Measurements from ENCODE around the gene NBDY.
A peak's percentile ranks its signal among the peaks of the same experiment; 100 is the strongest.
"Not testable (repeated sequence)": the region's sequence is repeated elsewhere in the genome, so short reads cannot be mapped to it uniquely, and the experiment has no call there.

Gene NBDY

GRCh38 chrX:56800801-56801200 is 71.8 kb downstream of the NBDY start:
- in situ Hi-C loops (cut with HindIII; ENCODE audit: low sequenced_read_pairs): no loop called here
- H3K4me3 ChIP-seq (ENCODE audit: low read depth, low read length): no peak overlapping the region
- DNase-seq (ENCODE audit: low read depth): no peak
- TF ChIP-seq, protein P1, sequence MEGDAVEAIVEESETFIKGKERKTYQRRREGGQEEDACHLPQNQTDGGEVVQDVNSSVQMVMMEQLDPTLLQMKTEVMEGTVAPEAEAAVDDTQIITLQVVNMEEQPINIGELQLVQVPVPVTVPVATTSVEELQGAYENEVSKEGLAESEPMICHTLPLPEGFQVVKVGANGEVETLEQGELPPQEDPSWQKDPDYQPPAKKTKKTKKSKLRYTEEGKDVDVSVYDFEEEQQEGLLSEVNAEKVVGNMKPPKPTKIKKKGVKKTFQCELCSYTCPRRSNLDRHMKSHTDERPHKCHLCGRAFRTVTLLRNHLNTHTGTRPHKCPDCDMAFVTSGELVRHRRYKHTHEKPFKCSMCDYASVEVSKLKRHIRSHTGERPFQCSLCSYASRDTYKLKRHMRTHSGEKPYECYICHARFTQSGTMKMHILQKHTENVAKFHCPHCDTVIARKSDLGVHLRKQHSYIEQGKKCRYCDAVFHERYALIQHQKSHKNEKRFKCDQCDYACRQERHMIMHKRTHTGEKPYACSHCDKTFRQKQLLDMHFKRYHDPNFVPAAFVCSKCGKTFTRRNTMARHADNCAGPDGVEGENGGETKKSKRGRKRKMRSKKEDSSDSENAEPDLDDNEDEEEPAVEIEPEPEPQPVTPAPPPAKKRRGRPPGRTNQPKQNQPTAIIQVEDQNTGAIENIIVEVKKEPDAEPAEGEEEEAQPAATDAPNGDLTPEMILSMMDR (IDR thresholded peaks at IDR 0.05; ENCODE audit: low read depth, low read length, missing control alignments): no peak

DNA sequence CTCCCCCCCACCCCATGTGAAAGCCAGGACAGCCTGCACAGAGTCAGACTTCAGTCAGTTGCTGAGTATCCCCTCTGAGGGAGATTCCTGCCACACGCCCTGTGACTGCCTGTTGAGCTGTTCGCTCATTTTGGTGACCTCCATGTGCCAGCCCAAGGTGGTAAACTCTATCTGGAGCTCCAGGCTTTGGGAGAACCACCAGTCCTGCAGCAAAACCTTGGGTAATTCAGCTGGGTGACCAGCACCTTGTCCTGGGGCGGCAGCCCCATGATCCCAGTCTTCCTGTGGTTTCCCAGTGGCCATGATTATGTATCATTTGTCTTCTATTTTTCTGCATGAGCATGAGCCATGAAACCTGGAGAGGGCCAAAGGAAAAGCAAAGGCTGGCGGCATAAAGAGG is 73.4 kb downstream of the NBDY start:
- in situ Hi-C loops (cut with HindIII; ENCODE audit: low sequenced_read_pairs): no loop called here
- DNase-seq (ENCODE audit: low read depth): no peak
- TF ChIP-seq, protein P1 (IDR thresholded peaks at IDR 0.05; ENCODE audit: low read depth, low read length, missing control alignments): no peak
- H3K4me3 ChIP-seq (ENCODE audit: low read depth, low read length): no peak overlapping the region

GRCh38 chrX:56802921-56803849 is 74.1 kb downstream of the NBDY start:
- peak; percentile 73 for DNase-seq (ENCODE audit: low read depth)
- H3K4me3 ChIP-seq (ENCODE audit: low read depth, low read length): peak overlapping the region; percentile 46
- TF ChIP-seq, protein P1 (IDR thresholded peaks at IDR 0.05; ENCODE audit: low read depth, low read length, missing control alignments): peak; percentile 69
- in situ Hi-C loops (cut with HindIII; ENCODE audit: low sequenced_read_pairs): no loop called here

DNA sequence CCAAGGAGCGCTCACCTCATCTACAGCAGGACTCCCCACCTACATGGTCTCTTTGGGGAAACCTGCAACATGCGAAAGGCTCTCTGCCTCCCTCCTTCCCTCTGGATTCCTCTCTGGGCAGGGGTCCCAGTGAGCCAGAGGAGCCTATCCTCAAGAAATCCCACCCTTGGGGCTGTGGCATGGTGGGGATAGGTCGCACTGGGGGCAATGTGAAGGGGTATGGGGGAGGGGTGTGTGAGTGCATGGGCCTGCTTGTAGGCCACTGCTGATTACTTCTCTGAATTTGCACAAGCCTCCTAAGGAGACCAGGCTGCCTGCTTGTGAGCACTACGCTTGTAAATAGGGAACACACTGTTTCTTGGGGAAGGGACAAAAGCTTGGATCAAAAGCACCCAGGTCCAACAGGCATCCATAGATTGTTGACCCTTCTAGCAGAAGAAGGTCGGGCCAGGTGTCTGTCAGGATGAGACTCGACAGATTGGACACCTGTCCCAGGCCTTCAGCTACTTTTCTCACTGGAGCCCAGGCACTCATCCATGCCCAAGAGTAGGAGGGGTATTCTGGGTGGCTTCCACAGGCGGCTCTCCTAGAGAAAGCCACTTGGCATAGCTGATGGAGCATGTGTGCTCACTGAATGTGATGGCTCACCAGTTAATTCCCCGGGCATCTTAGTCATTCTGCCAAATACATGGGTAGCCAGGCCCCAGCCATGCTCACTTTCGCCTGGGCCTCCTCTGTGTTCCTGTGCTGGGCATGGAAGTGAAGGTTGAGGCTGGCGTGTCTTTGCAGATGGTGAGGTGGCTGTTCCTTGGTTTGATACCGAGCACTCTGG is 75.0 kb downstream of the NBDY start:
- TF ChIP-seq, protein P1 (IDR thresholded peaks at IDR 0.05; ENCODE audit: low read depth, low read length, missing control alignments): no peak
- DNase-seq (ENCODE audit: low read depth): no peak
- no peak overlapping the region for H3K4me3 ChIP-seq (ENCODE audit: low read depth, low read length)
- in situ Hi-C loops (cut with HindIII; ENCODE audit: low sequenced_read_pairs): no loop called here

DNA sequence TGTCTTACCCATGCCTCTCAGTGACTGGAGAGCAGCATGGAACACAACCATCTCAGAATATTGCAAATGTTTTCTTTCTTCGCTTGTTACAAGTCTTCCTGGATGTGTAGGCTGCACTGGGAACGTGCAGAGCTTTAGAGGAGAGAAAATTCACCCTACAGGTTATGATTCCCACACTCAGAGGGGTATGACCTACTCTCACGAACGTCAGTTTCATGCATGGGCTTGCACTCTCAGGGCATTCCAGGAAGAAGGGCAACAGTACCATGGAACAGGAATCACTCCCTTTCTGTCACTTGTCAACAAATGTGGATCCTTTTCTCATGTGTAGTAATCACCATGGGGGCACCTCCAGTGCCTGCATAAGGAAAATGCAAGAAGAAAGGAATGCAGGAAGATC is 75.8 kb downstream of the NBDY start:
- DNase-seq (ENCODE audit: low read depth): no peak
- TF ChIP-seq, protein P1 (IDR thresholded peaks at IDR 0.05; ENCODE audit: low read depth, low read length, missing control alignments): no peak
- in situ Hi-C loops (cut with HindIII; ENCODE audit: low sequenced_read_pairs): no loop called here

DNA sequence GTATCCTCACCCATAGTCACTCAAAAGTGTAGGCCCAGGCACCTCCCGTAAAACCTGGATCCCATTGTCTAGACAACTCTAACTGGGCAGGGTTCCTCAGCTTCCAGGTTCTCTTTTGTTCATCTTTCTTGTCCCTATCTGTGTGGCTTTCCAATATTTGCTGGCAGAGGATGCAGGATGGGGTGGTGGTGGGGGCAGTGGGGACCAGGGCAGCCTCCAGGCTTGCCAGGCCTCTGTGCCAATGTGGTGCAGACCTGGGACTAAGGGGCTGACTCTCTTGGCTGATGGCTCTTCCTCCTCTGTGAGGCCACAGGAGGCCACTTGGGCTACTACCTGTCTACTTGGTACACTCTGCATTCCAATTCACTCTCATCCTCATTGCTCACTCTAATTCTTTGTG is 76.4 kb downstream of the NBDY start:
- in situ Hi-C loops (cut with HindIII; ENCODE audit: low sequenced_read_pairs): no loop called here
- H3K4me3 ChIP-seq (ENCODE audit: low read depth, low read length): no peak overlapping the region
- TF ChIP-seq, protein P1 (IDR thresholded peaks at IDR 0.05; ENCODE audit: low read depth, low read length, missing control alignments): no peak
- no peak for DNase-seq (ENCODE audit: low read depth)

More for the DNA sequence above, 75.8 kb downstream of the NBDY start:
- no peak overlapping the region for H3K4me3 ChIP-seq (ENCODE audit: low read depth, low read length)

DNA sequence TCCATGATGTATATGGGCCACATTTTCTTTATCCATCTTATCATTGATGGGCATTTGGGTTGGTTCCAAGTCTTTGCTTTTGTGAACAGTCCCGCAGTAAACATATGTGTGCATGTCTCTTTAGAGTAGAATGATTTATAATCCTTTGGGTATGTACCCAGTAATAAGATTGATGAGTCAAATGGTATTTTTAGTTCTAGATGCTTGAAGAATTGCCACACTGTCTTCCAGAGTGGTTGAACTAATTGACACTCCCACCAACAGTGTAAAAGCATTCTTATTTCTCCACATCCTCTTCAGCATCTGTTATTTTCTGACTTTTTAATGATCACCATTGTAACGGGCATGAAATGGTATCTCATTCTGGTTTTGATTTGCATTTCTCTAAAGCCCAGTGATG is 77.1 kb downstream of the NBDY start:
- in situ Hi-C loops (cut with HindIII; ENCODE audit: low sequenced_read_pairs); DNase-seq (ENCODE audit: low read depth); H3K4me3 ChIP-seq (ENCODE audit: low read depth, low read length): not testable (repeated sequence)

Data from astrocyte of the cerebellum (primary cell).